Bronchial epithelial cell (primary cell): Measurements from ENCODE around the gene DLEC1. TPM values are rescaled to one million over a fixed set of nuclear protein-coding genes. Genes with fewer than 3 reads are reported as not detected.
A peak's percentile ranks its signal among the peaks of the same experiment; 100 is the strongest.
"Not testable (repeated sequence)": the region's sequence is repeated elsewhere in the genome, so short reads cannot be mapped to it uniquely, and the experiment has no call there.

Experiments
- DNase-seq: peaks from one replicate; pipeline ENCODE4 v3.0.0-alpha.2; 2010; ENCODE audit warnings: low read depth
- FAIRE-seq: peaks from 2 replicates; lab custom pipeline; 2011; peaks lifted over from hg19 to GRCh38; lab: Jason Lieb, UNC
- H3K27me3 ChIP-seq: 2 replicates; pipeline ENCODE4 v1.5.1; 2011; ENCODE audit warnings: low read length; ENCODE audit not compliant: control insufficient read depth, insufficient read depth
- H3K36me3 ChIP-seq: 2 replicates; pipeline ENCODE4 v1.5.1; 2011; ENCODE audit warnings: low read length; ENCODE audit not compliant: control insufficient read depth, insufficient read depth
- H3K4me3 ChIP-seq: 2 replicates; pipeline ENCODE4 v1.5.1; 2011; ENCODE audit warnings: mild to moderate bottlenecking, low read depth, low read length, control low read depth
- total RNA-seq: library from RNA; depleted of rRNA; stranded (reverse); fragments of >200 nt; gene quantifications from 2 replicates; pipeline ENCODE4 v1.2.1, GENCODE V29; 2014
- TF ChIP-seq, protein P1 (sequence below): IDR thresholded peaks from 2 replicates; pipeline ENCODE4 v1.5.1; 2011; ENCODE audit warnings: mild to moderate bottlenecking, moderate library complexity, low read length, control low read depth, inconsistent platforms; ENCODE audit not compliant: insufficient read depth, severe bottlenecking

The DLEC1 gene
- total RNA-seq, 1 donor from 2014 or later, result 0.26 TPM

DNA sequence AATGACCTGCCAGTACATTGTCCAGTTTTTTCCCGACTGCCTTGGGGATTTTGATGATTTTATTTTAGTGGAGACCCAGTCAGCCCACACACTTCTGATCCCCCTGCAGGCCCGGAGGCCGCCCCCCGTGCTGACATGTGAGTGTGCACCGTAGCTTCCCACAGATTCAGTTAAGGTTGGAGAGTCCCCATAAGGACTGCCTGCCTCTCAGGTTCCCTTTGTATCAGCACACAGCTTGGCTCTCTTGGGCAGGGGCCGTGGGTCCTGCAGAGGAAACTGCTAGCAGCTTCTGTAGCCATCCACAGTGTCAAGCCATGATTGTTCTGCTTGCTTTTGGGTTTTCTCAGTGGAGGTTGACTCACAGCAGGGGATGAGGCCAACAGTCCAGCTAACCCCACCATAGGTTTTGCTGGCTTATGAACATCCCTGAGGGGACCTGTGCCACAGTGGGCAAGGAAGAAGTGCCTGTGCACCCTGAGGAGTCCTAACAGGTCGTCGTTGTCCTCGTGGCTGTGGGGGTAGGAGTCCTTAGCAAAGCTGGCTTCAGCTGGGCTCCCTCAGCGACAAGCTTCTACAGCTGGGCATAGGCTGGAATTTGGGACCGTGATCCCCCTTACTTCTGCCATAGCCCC lies 46.4 kb downstream of the DLEC1 start:
- H3K27me3 ChIP-seq, result no peaks in the 10 kb centered on the region
- H3K4me3 ChIP-seq, result no peak overlapping the region
- no peaks in the 10 kb centered on the region for H3K36me3 ChIP-seq
- DNase-seq (no peak), FAIRE-seq (no peak)
- TF ChIP-seq, protein P1, sequence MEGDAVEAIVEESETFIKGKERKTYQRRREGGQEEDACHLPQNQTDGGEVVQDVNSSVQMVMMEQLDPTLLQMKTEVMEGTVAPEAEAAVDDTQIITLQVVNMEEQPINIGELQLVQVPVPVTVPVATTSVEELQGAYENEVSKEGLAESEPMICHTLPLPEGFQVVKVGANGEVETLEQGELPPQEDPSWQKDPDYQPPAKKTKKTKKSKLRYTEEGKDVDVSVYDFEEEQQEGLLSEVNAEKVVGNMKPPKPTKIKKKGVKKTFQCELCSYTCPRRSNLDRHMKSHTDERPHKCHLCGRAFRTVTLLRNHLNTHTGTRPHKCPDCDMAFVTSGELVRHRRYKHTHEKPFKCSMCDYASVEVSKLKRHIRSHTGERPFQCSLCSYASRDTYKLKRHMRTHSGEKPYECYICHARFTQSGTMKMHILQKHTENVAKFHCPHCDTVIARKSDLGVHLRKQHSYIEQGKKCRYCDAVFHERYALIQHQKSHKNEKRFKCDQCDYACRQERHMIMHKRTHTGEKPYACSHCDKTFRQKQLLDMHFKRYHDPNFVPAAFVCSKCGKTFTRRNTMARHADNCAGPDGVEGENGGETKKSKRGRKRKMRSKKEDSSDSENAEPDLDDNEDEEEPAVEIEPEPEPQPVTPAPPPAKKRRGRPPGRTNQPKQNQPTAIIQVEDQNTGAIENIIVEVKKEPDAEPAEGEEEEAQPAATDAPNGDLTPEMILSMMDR, result no peak

DNA sequence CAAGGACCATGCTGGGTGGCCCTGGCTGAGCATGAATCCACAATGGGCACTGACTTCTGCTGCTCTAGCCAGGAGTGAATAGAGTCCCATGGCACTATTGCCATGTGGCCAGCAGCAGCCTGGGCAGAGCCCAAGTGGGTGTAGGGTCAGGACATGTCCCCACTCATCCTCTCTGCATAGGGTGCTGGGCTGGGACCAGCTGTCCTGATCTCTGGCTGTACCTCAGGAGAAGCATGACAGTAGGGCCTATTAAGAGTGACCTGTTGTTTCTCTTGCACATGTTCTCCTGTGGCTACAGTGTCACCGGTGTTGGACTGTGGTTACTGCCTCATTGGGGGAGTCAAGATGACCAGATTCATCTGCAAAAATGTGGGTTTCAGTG lies 46.9 kb downstream of the DLEC1 start:
- DNase-seq, result no peak
- no peak for FAIRE-seq
- Histone ChIP-seq H3K4me3 (no peak overlapping the region), H3K36me3 (no peaks in the 10 kb centered on the region), H3K27me3 (no peaks in the 10 kb centered on the region)
- TF ChIP-seq, protein P1, result no peak

DNA sequence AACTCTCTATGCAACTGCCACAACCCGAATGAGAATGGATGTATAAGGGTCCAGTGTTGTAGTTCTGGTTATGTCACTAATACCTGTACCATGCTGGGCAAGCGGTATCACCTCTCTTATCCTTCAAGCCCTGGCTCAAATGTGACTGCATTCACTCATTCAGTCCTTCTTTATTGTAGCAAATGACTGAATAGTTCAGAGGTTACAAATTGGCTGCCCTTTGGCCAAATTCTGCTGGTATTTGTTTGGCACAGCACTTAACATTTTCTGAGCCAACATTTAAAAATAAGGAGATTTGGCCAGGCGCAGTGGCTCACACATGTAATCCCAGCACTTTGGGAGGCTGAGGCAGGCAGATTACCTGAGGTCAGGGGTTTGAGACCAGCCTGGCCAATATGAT lies 47.5 kb downstream of the DLEC1 start:
- H3K36me3 ChIP-seq, result no peaks in the 10 kb centered on the region
- H3K4me3 ChIP-seq, result no peak overlapping the region
- no peaks in the 10 kb centered on the region for H3K27me3 ChIP-seq
- DNase-seq (no peak), FAIRE-seq (no peak)
- TF ChIP-seq, protein P1, result no peak

DNA sequence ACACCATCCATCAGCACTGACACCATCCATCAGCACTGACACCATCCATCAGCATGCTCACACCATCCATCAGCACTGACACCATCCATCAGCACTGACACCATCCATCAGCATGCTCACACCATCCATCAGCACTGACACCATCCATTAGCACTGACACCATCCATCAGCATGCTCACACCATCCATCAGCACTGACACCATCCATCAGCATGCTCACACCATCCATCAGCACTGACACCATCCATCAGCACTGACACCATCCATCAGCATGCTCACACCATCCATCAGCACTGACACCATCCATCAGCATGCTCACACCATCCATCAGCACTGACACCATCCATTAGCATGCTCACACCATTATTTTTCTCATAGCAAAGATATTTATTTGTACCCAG lies 48.3 kb downstream of the DLEC1 start:
- H3K4me3 ChIP-seq, H3K27me3 ChIP-seq, H3K36me3 ChIP-seq, FAIRE-seq, DNase-seq: not testable (repeated sequence)

DNA sequence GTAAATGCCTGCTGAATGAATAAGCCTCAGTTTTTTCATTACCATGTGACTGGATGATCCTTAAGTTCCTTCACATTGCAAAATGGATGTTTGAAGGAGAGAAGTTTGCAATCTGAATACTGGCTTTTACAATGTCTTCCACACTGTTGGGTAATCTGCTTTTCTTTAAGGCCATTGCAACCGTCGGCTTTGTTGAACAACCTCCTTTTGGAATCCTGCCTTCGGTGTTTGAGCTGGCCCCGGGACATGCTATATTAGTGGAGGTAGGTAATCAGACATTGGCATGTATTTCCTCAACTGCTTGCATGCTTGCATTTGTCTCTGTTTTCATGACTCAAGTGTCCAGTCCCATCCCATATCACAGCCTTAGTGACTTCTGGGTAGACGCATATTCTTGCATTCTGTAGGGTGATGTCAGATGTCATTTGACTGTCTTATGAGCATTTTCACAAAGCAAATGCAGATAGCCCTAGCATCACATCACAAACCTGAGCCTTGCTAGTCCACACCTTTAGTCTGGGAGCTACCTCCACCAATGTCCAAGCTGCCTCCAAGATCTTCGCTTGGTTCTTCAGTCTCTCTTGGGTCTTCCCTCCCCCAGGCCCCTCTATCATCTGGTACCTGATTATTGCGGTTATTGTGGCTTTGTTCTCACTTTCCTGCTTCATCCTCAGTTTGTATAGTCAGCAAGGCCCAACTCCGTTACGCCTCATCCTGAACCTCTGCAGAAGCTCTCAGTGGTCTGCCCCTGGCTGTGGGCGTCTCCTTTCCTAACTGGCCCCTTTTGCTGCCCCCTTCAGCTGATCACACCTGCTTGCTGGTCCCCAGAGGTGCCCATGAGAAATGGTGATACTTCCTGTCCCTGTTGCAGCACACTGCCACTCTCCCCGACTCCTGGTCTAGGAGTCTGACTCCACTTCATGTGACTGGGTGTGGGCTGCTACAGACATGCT lies 49.4 kb downstream of the DLEC1 start:
- FAIRE-seq (no peak), DNase-seq (peak; percentile 43)
- H3K27me3 ChIP-seq, result peaks cover 2% of the 10 kb centered on the region
- TF ChIP-seq, protein P1, result no peak
- no peak overlapping the region for H3K4me3 ChIP-seq
- H3K36me3 ChIP-seq, result no peaks in the 10 kb centered on the region

DNA sequence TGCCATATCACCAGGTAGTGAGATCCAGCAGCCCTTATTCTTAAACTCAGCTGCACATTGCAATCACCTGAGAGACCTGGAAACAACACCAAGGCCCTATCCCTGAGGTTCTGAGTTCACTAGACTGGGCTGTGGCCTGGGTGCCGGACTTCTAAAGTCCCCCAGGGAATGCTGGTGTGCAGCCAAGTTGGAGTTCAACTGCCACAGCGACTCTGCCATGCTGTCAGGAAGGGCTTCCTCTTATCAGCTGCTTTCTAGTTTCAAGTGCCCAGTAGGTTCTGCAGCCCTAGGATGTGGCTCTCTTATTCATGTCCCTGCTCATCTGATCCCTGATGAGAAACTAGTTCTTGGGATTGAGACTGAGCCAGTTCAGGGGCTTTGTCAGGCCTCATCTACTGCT lies 50.2 kb downstream of the DLEC1 start:
- H3K27me3 ChIP-seq, result peaks cover 2% of the 10 kb centered on the region
- no peak overlapping the region for H3K4me3 ChIP-seq
- FAIRE-seq (no peak), DNase-seq (no peak)
- no peaks in the 10 kb centered on the region for H3K36me3 ChIP-seq
- TF ChIP-seq, protein P1, result no peak
